GM23338 (cell line): ENCODE measurements around the gene CLSTN2. TPM values are rescaled to one million over a fixed set of nuclear protein-coding genes. Genes with fewer than 3 reads are reported as not detected.

ENCODE experiments used
- ATAC-seq: fragments of 200-7000 bp; cut with Tn5 transposase; 3 replicates; pipeline ENCODE4 v1.9.1; 2020
- DNase-seq: peaks from one replicate; pipeline ENCODE4 v3.0.0-alpha.2; 2015; ENCODE audit warnings: low spot score
- H2AFZ ChIP-seq: fragments of 200-600 bp; sonication (generic); 2 replicates; pipeline ENCODE4 v1.8.0; 2016; ENCODE audit warnings: antibody characterized with exemption, mild to moderate bottlenecking, moderate library complexity
- H3F3A ChIP-seq: fragments of 200-600 bp; sonication (generic); replicated peaks from 2 replicates; pipeline ENCODE4 v1.8.0; 2017; ENCODE audit warnings: antibody characterized with exemption, mixed run types, low read depth
- H3K27ac ChIP-seq: fragments of 200-600 bp; sonication (generic); 2 replicates; pipeline ENCODE4 v1.6.1; 2016; ENCODE audit warnings: low read depth
- H3K27me3 ChIP-seq: fragments of 200-600 bp; sonication (generic); 2 replicates; pipeline ENCODE4 v1.8.0; 2016; ENCODE audit warnings: mild to moderate bottlenecking, mixed run types, moderate library complexity; ENCODE audit not compliant: insufficient read depth
- H3K36me3 ChIP-seq: fragments of 200-600 bp; sonication (generic); 2 replicates; pipeline ENCODE4 v1.8.0; 2016; ENCODE audit warnings: mild to moderate bottlenecking; ENCODE audit not compliant: insufficient read depth
- H3K4me1 ChIP-seq: fragments of 200-600 bp; sonication (generic); 2 replicates; pipeline ENCODE4 v1.8.0; 2016; ENCODE audit warnings: mild to moderate bottlenecking, moderate library complexity; ENCODE audit not compliant: insufficient read depth
- H3K4me2 ChIP-seq: fragments of 200-600 bp; sonication (generic); 2 replicates; pipeline ENCODE4 v1.7.1; 2017; ENCODE audit warnings: mixed run types
- H3K4me3 ChIP-seq: fragments of 200-600 bp; sonication (generic); 2 replicates; pipeline ENCODE4 v1.6.1; 2016; ENCODE audit warnings: mixed run types
- H3K79me2 ChIP-seq: fragments of 200-600 bp; sonication (generic); replicated peaks from 2 replicates; pipeline ENCODE4 v1.8.0; 2017; ENCODE audit warnings: mild to moderate bottlenecking; ENCODE audit not compliant: insufficient read depth
- H3K9me2 ChIP-seq: fragments of 200-600 bp; sonication (generic); 2 replicates; pipeline ENCODE4 v1.8.0; 2017; ENCODE audit not compliant: insufficient read depth
- H4K20me1 ChIP-seq: fragments of 200-600 bp; sonication (generic); replicated peaks from 2 replicates; pipeline ENCODE4 v1.8.0; 2017; ENCODE audit warnings: mild to moderate bottlenecking; ENCODE audit not compliant: insufficient read depth
- H3K27ac Mint-ChIP-seq: 2 replicates; pipeline ENCODE4 v1.8.0; 2020; ENCODE audit warnings: inconsistent platforms, mild to moderate bottlenecking, moderate library complexity, mixed read lengths
- H3K27me3 Mint-ChIP-seq: 3 replicates; pipeline ENCODE4 v1.8.0; 2022; ENCODE audit warnings: low read depth, mild to moderate bottlenecking, moderate library complexity, mixed read lengths, inconsistent platforms; ENCODE audit not compliant: insufficient read depth, poor library complexity
- H3K36me3 Mint-ChIP-seq: 3 replicates; pipeline ENCODE4 v1.8.0; 2021; ENCODE audit warnings: low read depth, mild to moderate bottlenecking, inconsistent platforms, moderate library complexity, mixed read lengths
- H3K4me1 Mint-ChIP-seq: 3 replicates; pipeline ENCODE4 v1.8.0; 2020; ENCODE audit warnings: mild to moderate bottlenecking, inconsistent platforms, mixed read lengths
- H3K4me3 Mint-ChIP-seq: 3 replicates; pipeline ENCODE4 v1.8.0; 2021; ENCODE audit warnings: moderate library complexity, mild to moderate bottlenecking, inconsistent platforms, mixed read lengths
- H3K9me3 Mint-ChIP-seq: 3 replicates; pipeline ENCODE4 v1.8.0; 2020; ENCODE audit warnings: moderate library complexity, mild to moderate bottlenecking, inconsistent platforms, mixed read lengths
- CREB1 ChIP-seq: fragments of 250-450 bp; sonication (Bioruptor Pico); IDR thresholded peaks from 2 replicates; pipeline ENCODE4 v1.5.0; 2020; ENCODE audit warnings: low read depth, mild to moderate bottlenecking, moderate library complexity
- CTCF ChIP-seq, 2 experiments: fragments of 200-600 bp in 1 of 2; sonication (generic) in 1 of 2; conservative IDR thresholded peaks; 2 replicates each; pipeline versions ENCODE4 v1.5.1 to v1.6.1; 2016 to 2017; ENCODE audit warnings: antibody characterized with exemption in 2 of 2, low read depth in 2 of 2, mild to moderate bottlenecking in 2 of 2, moderate library complexity in 1 of 2
- ETS1 ChIP-seq: IDR thresholded peaks from 2 replicates; pipeline ENCODE4 v1.6.1; 2016; ENCODE audit warnings: antibody characterized with exemption
- EZH2 ChIP-seq: fragments of 200-600 bp; sonication (generic); IDR thresholded peaks from one replicate; pipeline ENCODE4 v1.8.0; 2017; ENCODE audit warnings: antibody characterized with exemption, mild to moderate bottlenecking, low read depth; ENCODE audit not compliant: unreplicated experiment
- EZH2phosphoT487 ChIP-seq: fragments of 200-600 bp; sonication (generic); IDR thresholded peaks from one replicate; pipeline ENCODE4 v1.8.1; 2018; ENCODE audit warnings: antibody characterized with exemption; ENCODE audit not compliant: unreplicated experiment
- JUNB ChIP-seq: IDR thresholded peaks from one replicate; pipeline ENCODE4 v1.6.1; 2016; ENCODE audit warnings: antibody characterized with exemption; ENCODE audit not compliant: unreplicated experiment
- NANOG ChIP-seq: IDR thresholded peaks from 2 replicates; pipeline ENCODE4 v1.6.1; 2016; ENCODE audit warnings: antibody characterized with exemption, borderline replicate concordance
- POLR2AphosphoS5 ChIP-seq: IDR thresholded peaks from 2 replicates; pipeline ENCODE4 v1.6.1; 2016; ENCODE audit warnings: antibody characterized with exemption, low read depth
- REST ChIP-seq: IDR thresholded peaks from one replicate; pipeline ENCODE4 v1.6.1; 2018; ENCODE audit warnings: antibody characterized with exemption; ENCODE audit not compliant: unreplicated experiment
- STAT1 ChIP-seq: IDR thresholded peaks from one replicate; pipeline ENCODE4 v1.6.1; 2016; ENCODE audit warnings: antibody characterized with exemption; ENCODE audit not compliant: unreplicated experiment
- ZNF114 ChIP-seq: fragments of 250-450 bp; sonication (Bioruptor Pico); IDR thresholded peaks from 2 replicates; pipeline ENCODE4 v1.5.0; 2020; ENCODE audit warnings: mild to moderate bottlenecking, moderate library complexity
- ZNF331 ChIP-seq: fragments of 250-450 bp; sonication (Bioruptor Pico); IDR thresholded peaks from 2 replicates; pipeline ENCODE4 v1.5.0; 2020; ENCODE audit warnings: low read depth, mild to moderate bottlenecking, moderate library complexity
- polyA plus RNA-seq: library from polyadenylated mRNA; unstranded; fragments of >200 nt; fragmentation: Nextera tagmentation; extraction: Ambion mirVana; gene quantifications from 2 replicates; pipeline ENCODE4 v1.2.1, GENCODE V29; 2016
- total RNA-seq: library from RNA; depleted of rRNA; stranded (reverse); fragments of >200 nt; shearing (Covaris generic); gene quantifications from 2 replicates; pipeline ENCODE4 v1.2.3, GENCODE V29; 2014
- TF ChIP-seq, protein P1 (sequence below): fragments of 250-450 bp; sonication (Bioruptor Pico); IDR thresholded peaks from 2 replicates; pipeline ENCODE4 v1.5.0; 2020; ENCODE audit warnings: mild to moderate bottlenecking, moderate library complexity

The CLSTN2 gene
- total and polyA plus RNA-seq, 2 experiments from 2014 or later: 0.11 to 0.83 TPM

GRCh38 chr3:140207541-140207940 is 272.6 kb downstream of the CLSTN2 start:
- ATAC-seq (no peak), DNase-seq (no peak)
- 0 out of 2 replicates have a peak, but pooled peaks cover 9% of the 10 kb centered on the region for H3F3A ChIP-seq
- H3K79me2 ChIP-seq: no peaks in the 10 kb centered on the region
- H2AFZ ChIP-seq: no peak overlapping the region
- H3K4me2 ChIP-seq: no peak overlapping the region
- H4K20me1 ChIP-seq: no peaks in the 10 kb centered on the region
- Mint-ChIP-seq H3K9me3 (no peaks in the 10 kb centered on the region), H3K27ac (no peak overlapping the region), H3K36me3 (no peaks in the 10 kb centered on the region), H3K27me3 (peaks cover 3% of the 10 kb centered on the region), H3K4me3 (no peak overlapping the region), H3K4me1 (peaks cover 53% of the 10 kb centered on the region)
- no peak overlapping the region for H3K4me3 ChIP-seq
- H3K4me1 ChIP-seq: peaks cover 43% of the 10 kb centered on the region
- peaks cover 4% of the 10 kb centered on the region; the same call in 1 of the 2 replicates for H3K9me2 ChIP-seq
- no peak overlapping the region for H3K27ac ChIP-seq
- H3K36me3 ChIP-seq: no peaks in the 10 kb centered on the region
- no peak for TF ChIP-seq STAT1
- TF ChIP-seq NANOG: no peak
- no peak for TF ChIP-seq POLR2AphosphoS5
- no peak for TF ChIP-seq CTCF (conservative IDR thresholded peaks at IDR 0.05; ENCODE audit: low read depth in 2 of 2)
- no peak for TF ChIP-seq REST
- TF ChIP-seq EZH2: no peak
- TF ChIP-seq JUNB: no peak
- no peak for TF ChIP-seq ETS1
- TF ChIP-seq ZNF331 (CRISPR knock-in tag): no peak
- TF ChIP-seq, protein P1, sequence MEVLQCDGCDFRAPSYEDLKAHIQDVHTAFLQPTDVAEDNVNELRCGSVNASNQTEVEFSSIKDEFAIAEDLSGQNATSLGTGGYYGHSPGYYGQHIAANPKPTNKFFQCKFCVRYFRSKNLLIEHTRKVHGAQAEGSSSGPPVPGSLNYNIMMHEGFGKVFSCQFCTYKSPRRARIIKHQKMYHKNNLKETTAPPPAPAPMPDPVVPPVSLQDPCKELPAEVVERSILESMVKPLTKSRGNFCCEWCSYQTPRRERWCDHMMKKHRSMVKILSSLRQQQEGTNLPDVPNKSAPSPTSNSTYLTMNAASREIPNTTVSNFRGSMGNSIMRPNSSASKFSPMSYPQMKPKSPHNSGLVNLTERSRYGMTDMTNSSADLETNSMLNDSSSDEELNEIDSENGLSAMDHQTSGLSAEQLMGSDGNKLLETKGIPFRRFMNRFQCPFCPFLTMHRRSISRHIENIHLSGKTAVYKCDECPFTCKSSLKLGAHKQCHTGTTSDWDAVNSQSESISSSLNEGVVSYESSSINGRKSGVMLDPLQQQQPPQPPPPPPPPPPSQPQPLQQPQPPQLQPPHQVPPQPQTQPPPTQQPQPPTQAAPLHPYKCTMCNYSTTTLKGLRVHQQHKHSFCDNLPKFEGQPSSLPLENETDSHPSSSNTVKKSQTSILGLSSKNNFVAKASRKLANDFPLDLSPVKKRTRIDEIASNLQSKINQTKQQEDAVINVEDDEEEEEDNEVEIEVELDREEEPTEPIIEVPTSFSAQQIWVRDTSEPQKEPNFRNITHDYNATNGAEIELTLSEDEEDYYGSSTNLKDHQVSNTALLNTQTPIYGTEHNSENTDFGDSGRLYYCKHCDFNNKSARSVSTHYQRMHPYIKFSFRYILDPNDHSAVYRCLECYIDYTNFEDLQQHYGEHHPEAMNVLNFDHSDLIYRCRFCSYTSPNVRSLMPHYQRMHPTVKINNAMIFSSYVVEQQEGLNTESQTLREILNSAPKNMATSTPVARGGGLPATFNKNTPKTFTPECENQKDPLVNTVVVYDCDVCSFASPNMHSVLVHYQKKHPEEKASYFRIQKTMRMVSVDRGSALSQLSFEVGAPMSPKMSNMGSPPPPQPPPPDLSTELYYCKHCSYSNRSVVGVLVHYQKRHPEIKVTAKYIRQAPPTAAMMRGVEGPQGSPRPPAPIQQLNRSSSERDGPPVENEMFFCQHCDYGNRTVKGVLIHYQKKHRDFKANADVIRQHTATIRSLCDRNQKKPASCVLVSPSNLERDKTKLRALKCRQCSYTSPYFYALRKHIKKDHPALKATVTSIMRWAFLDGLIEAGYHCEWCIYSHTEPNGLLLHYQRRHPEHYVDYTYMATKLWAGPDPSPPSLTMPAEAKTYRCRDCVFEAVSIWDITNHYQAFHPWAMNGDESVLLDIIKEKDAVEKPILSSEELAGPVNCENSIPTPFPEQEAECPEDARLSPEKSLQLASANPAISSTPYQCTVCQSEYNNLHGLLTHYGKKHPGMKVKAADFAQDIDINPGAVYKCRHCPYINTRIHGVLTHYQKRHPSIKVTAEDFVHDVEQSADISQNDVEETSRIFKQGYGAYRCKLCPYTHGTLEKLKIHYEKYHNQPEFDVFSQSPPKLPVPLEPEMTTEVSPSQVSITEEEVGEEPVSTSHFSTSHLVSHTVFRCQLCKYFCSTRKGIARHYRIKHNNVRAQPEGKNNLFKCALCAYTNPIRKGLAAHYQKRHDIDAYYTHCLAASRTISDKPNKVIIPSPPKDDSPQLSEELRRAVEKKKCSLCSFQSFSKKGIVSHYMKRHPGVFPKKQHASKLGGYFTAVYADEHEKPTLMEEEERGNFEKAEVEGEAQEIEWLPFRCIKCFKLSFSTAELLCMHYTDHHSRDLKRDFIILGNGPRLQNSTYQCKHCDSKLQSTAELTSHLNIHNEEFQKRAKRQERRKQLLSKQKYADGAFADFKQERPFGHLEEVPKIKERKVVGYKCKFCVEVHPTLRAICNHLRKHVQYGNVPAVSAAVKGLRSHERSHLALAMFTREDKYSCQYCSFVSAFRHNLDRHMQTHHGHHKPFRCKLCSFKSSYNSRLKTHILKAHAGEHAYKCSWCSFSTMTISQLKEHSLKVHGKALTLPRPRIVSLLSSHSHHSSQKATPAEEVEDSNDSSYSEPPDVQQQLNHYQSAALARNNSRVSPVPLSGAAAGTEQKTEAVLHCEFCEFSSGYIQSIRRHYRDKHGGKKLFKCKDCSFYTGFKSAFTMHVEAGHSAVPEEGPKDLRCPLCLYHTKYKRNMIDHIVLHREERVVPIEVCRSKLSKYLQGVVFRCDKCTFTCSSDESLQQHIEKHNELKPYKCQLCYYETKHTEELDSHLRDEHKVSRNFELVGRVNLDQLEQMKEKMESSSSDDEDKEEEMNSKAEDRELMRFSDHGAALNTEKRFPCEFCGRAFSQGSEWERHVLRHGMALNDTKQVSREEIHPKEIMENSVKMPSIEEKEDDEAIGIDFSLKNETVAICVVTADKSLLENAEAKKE: no peak
- TF ChIP-seq CREB1: no peak
- no peak for TF ChIP-seq EZH2phosphoT487
- no peak for TF ChIP-seq ZNF114 (CRISPR knock-in tag)
- H3K27me3 ChIP-seq: no peaks in the 10 kb centered on the region
